Suprapubic skin (tissue), 4 donors: ENCODE results near the gene GGA3. TPM values are rescaled to one million over a fixed set of nuclear protein-coding genes. Genes with fewer than 3 reads are reported as not detected.

Experiments
- DNase-seq, 2 donors: peaks; one replicate each; pipeline ENCODE4 v3.0.0-alpha.2; 2019; ENCODE audit warnings: low spot score in 2 of 2
- H3K27ac ChIP-seq: fragments of 200-600 bp; sonication (generic); one replicate; pipeline ENCODE4 v1.5.1; 2019
- H3K27me3 ChIP-seq: fragments of 200-600 bp; sonication (generic); one replicate; pipeline ENCODE4 v1.5.1; 2019
- H3K36me3 ChIP-seq: fragments of 200-600 bp; sonication (generic); one replicate; pipeline ENCODE4 v1.5.1; 2019
- H3K4me1 ChIP-seq: fragments of 200-600 bp; sonication (generic); one replicate; pipeline ENCODE4 v1.5.1; 2019
- H3K4me3 ChIP-seq: fragments of 200-600 bp; sonication (generic); one replicate; pipeline ENCODE4 v1.5.1; 2019; ENCODE audit warnings: mild to moderate bottlenecking
- H3K9me3 ChIP-seq: fragments of 200-600 bp; sonication (generic); one replicate; pipeline ENCODE4 v1.5.1; 2019
- CTCF ChIP-seq, 2 donors: fragments of 200-600 bp in 1 of 2; fragments of 450-650 bp in 1 of 2; sonication (generic) in 1 of 2; IDR thresholded peaks; one replicate each; pipeline ENCODE4 v1.5.1; 2016 to 2019; ENCODE audit warnings: antibody characterized with exemption in 2 of 2, mild to moderate bottlenecking in 1 of 2, moderate library complexity in 1 of 2
- EP300 ChIP-seq: sonication (generic); formaldehyde crosslinking; IDR thresholded peaks from one replicate; pipeline ENCODE4 v1.6.1; 2017; ENCODE audit warnings: antibody characterized with exemption
- POLR2A ChIP-seq, 2 donors: fragments of 450-650 bp; IDR thresholded peaks; one replicate each; pipeline ENCODE4 v1.6.1; 2017; ENCODE audit warnings: antibody characterized with exemption in 2 of 2, mild to moderate bottlenecking in 2 of 2, moderate library complexity in 2 of 2
- POLR2AphosphoS5 ChIP-seq, 3 donors: sonication (generic); formaldehyde crosslinking; IDR thresholded peaks; one replicate each; pipeline ENCODE4 v1.6.1; 2017; ENCODE audit warnings: antibody characterized with exemption in 3 of 3
- WGBS: methylation state at CpG from one replicate; pipeline ENCODE4 v1.1.5; 2018; 5-methylcytosine and 5-hydroxymethylcytosine counted together
- total RNA-seq, 4 donors: library from RNA; depleted of rRNA; stranded (reverse); fragments of >200 nt; gene quantifications; one replicate each; pipeline ENCODE4 v1.1.0, GENCODE V29; 2016

The GGA3 gene
- total RNA-seq, 4 donors from 2014 or later = 27.0 to 68.8 (median 35.3) TPM

- no peak for TF ChIP-seq POLR2AphosphoS5 (IDR thresholded peaks at IDR 0.05)
- no peak for TF ChIP-seq EP300
- no peak for TF ChIP-seq CTCF (IDR thresholded peaks at IDR 0.05)
- TF ChIP-seq POLR2A (IDR thresholded peaks at IDR 0.05) = no peak
- Histone ChIP-seq H3K36me3 (peaks cover 81% of the 10 kb centered on the region), H3K9me3 (no peaks in the 10 kb centered on the region), H3K27me3 (no peaks in the 10 kb centered on the region), H3K4me3 (no peak overlapping the region), H3K27ac (peak overlapping the region; percentile 22), H3K4me1 (no peaks in the 10 kb centered on the region)
- DNase-seq = no peak
- 83% methylated on average over 4 of the region's 4 CpGs for WGBS
Measured at GRCh38 chr17:75228847-75229246, 32.6 kb downstream of the GGA3 start.

- DNase-seq = no peak
- 61% methylated on average over 2 of the region's 2 CpGs for WGBS
- Histone ChIP-seq H3K27me3 (no peaks in the 10 kb centered on the region), H3K27ac (peak overlapping the region; percentile 22), H3K36me3 (peaks cover 79% of the 10 kb centered on the region), H3K4me1 (no peaks in the 10 kb centered on the region), H3K4me3 (no peak overlapping the region), H3K9me3 (no peaks in the 10 kb centered on the region)
- no peak for TF ChIP-seq CTCF (IDR thresholded peaks at IDR 0.05)
Measured at GRCh38 chr17:75228305-75228704, 33.1 kb downstream of the GGA3 start.

GRCh38 chr17:75227729-75228128, 33.7 kb downstream of the GGA3 start:
- no peak overlapping the region for H3K27ac ChIP-seq
- DNase-seq = no peak
- H3K4me1 ChIP-seq = no peaks in the 10 kb centered on the region
- no peaks in the 10 kb centered on the region for H3K9me3 ChIP-seq
- 83% methylated on average over 5 of the region's 5 CpGs for WGBS
- peaks cover 79% of the 10 kb centered on the region for H3K36me3 ChIP-seq
- H3K27me3 ChIP-seq = no peaks in the 10 kb centered on the region
- TF ChIP-seq POLR2AphosphoS5 (IDR thresholded peaks at IDR 0.05) (no peak), CTCF (IDR thresholded peaks at IDR 0.05) (no peak), EP300 (no peak), POLR2A (IDR thresholded peaks at IDR 0.05) (no peak)
- no peak overlapping the region for H3K4me3 ChIP-seq

GRCh38 chr17:75225016-75225415, 36.4 kb downstream of the GGA3 start:
- DNase-seq = no peak
- no peaks in the 10 kb centered on the region for H3K4me1 ChIP-seq
- no peaks in the 10 kb centered on the region for H3K27me3 ChIP-seq
- H3K27ac ChIP-seq = no peak overlapping the region
- H3K36me3 ChIP-seq = peaks cover 70% of the 10 kb centered on the region
- no peak overlapping the region for H3K4me3 ChIP-seq
- WGBS = 83% methylated on average over 14 of the region's 14 CpGs
- H3K9me3 ChIP-seq = no peaks in the 10 kb centered on the region
- TF ChIP-seq POLR2AphosphoS5 (IDR thresholded peaks at IDR 0.05) = no peak
- TF ChIP-seq EP300 = no peak
- TF ChIP-seq CTCF (IDR thresholded peaks at IDR 0.05) = no peak
- no peak for TF ChIP-seq POLR2A (IDR thresholded peaks at IDR 0.05)

GRCh38 chr17:75219815-75220214, 41.6 kb downstream of the GGA3 start:
- H3K27ac ChIP-seq = no peak overlapping the region
- TF ChIP-seq POLR2AphosphoS5 (IDR thresholded peaks at IDR 0.05) (no peak), CTCF (IDR thresholded peaks at IDR 0.05) (no peak), POLR2A (IDR thresholded peaks at IDR 0.05) (no peak), EP300 (no peak)
- no peak overlapping the region for H3K4me3 ChIP-seq
- H3K27me3 ChIP-seq = no peaks in the 10 kb centered on the region
- no peaks in the 10 kb centered on the region for H3K9me3 ChIP-seq
- no peak for DNase-seq
- H3K4me1 ChIP-seq = no peaks in the 10 kb centered on the region
- 92% methylated on average over 3 of the region's 3 CpGs for WGBS
- peaks cover 81% of the 10 kb centered on the region for H3K36me3 ChIP-seq
